HEK293 (cell line): ENCODE results near the gene CRELD1.

Experiments used
- CTCF ChIA-PET: fragments of 350-600 bp; formaldehyde crosslinking; extraction: SDS; loops from one replicate; lab custom pipeline; 2021; ENCODE audit warnings: antibody characterized with exemption; lab: Yijun Ruan, JAX
- POLR2A ChIA-PET: fragments of 300-600 bp; formaldehyde crosslinking; extraction: SDS; loops from one replicate; lab custom pipeline; 2020; ENCODE audit warnings: antibody characterized with exemption, inconsistent platforms; lab: Yijun Ruan, JAX
- H3K27ac ChIP-seq: fragments of 200-500 bp; sonication (Bioruptor generic); 2 replicates; pipeline ENCODE4 v1.5.1; 2014; ENCODE audit warnings: low read depth, low read length, control low read depth, inconsistent platforms; ENCODE audit errors: extremely low read depth
- H3K36me3 ChIP-seq, 2 experiments: fragments of 200-500 bp in 1 of 2; sonication (Bioruptor generic) in 1 of 2; 1 replicate in 1 of 2; 2 replicates in 1 of 2; pipeline ENCODE4 v1.5.1; 2014 to 2017; ENCODE audit warnings: inconsistent platforms in 2 of 2, low read length in 2 of 2; ENCODE audit not compliant: control insufficient read depth in 2 of 2, insufficient read depth in 1 of 2
- H3K4me1 ChIP-seq: fragments of 200-500 bp; sonication (Bioruptor generic); 2 replicates; pipeline ENCODE4 v1.5.1; 2014; ENCODE audit warnings: mild to moderate bottlenecking, low read length, inconsistent platforms; ENCODE audit not compliant: control insufficient read depth, insufficient read depth
- H3K4me3 ChIP-seq: 2 replicates; pipeline ENCODE4 v1.5.1; 2011; ENCODE audit warnings: low read depth, mild to moderate bottlenecking, control low read depth, low read length, moderate library complexity
- H3K9me3 ChIP-seq: fragments of 200-500 bp; sonication (Bioruptor generic); 2 replicates; pipeline ENCODE4 v1.5.1; 2014; ENCODE audit warnings: low read depth, low read length, inconsistent platforms; ENCODE audit not compliant: control insufficient read depth, insufficient read depth
- ELK4 ChIP-seq: IDR thresholded peaks from 2 replicates; pipeline ENCODE4 v1.6.1; 2011; ENCODE audit warnings: mild to moderate bottlenecking, low read depth, low read length, borderline replicate concordance
- IKZF3 ChIP-seq: fragments of 450-650 bp; IDR thresholded peaks from 2 replicates; pipeline ENCODE4 v1.5.0; 2018; ENCODE audit warnings: missing biosample characterization, mild to moderate bottlenecking, missing genetic modification characterization, moderate library complexity
- PRDM1 ChIP-seq: fragments of 450-650 bp; formaldehyde crosslinking; IDR thresholded peaks from 2 replicates; pipeline ENCODE4; 2016; ENCODE audit warnings: missing biosample characterization, missing genetic modification characterization
- SETDB1 ChIP-seq: IDR thresholded peaks from one replicate; pipeline ENCODE4 v1.6.1; 2017; ENCODE audit warnings: mild to moderate bottlenecking, low read length, moderate library complexity, mixed read lengths; ENCODE audit not compliant: insufficient read length
- TCF7L2 ChIP-seq: IDR thresholded peaks from 2 replicates; pipeline ENCODE4 v1.6.1; 2011; ENCODE audit warnings: low read depth, mild to moderate bottlenecking, inconsistent platforms, low read length, moderate library complexity, borderline replicate concordance
- YY1 ChIP-seq: fragments of 450-650 bp; formaldehyde crosslinking; IDR thresholded peaks from 2 replicates; pipeline ENCODE4 v1.5.1; 2018; ENCODE audit warnings: missing biosample characterization, missing genetic modification characterization
- ZBTB17 ChIP-seq: fragments of 450-650 bp; formaldehyde crosslinking; IDR thresholded peaks from 2 replicates; pipeline ENCODE4 v1.5.1; 2016; ENCODE audit warnings: missing biosample characterization, missing genetic modification characterization
- ZNF148 ChIP-seq: fragments of 450-650 bp; formaldehyde crosslinking; IDR thresholded peaks from 2 replicates; pipeline ENCODE4 v1.5.0; 2017; ENCODE audit warnings: missing biosample characterization, missing genetic modification characterization, borderline replicate concordance
- ZNF248 ChIP-seq: fragments of 450-650 bp; formaldehyde crosslinking; IDR thresholded peaks from 2 replicates; pipeline ENCODE4 v1.5.1; 2017; ENCODE audit warnings: missing biosample characterization, missing genetic modification characterization
- ZNF266 ChIP-seq: fragments of 450-650 bp; formaldehyde crosslinking; IDR thresholded peaks from 2 replicates; pipeline ENCODE4 v1.5.1; 2016; ENCODE audit warnings: missing biosample characterization, missing genetic modification characterization, low read depth
- ZNF292 ChIP-seq: fragments of 450-650 bp; formaldehyde crosslinking; IDR thresholded peaks from 2 replicates; pipeline ENCODE4 v1.5.1; 2016; ENCODE audit warnings: low read depth, missing biosample characterization, missing genetic modification characterization, borderline replicate concordance
- ZNF302 ChIP-seq: fragments of 450-650 bp; formaldehyde crosslinking; IDR thresholded peaks from 2 replicates; pipeline ENCODE4 v1.5.1; 2016; ENCODE audit warnings: missing biosample characterization, missing genetic modification characterization, low read depth
- ZNF341 ChIP-seq: fragments of 450-650 bp; formaldehyde crosslinking; IDR thresholded peaks from 2 replicates; pipeline ENCODE4; 2016; ENCODE audit warnings: low read depth, missing biosample characterization, missing genetic modification characterization
- ZNF366 ChIP-seq: fragments of 450-650 bp; formaldehyde crosslinking; conservative IDR thresholded peaks from 2 replicates; pipeline ENCODE4 v1.5.1; 2016; ENCODE audit warnings: missing biosample characterization, missing genetic modification characterization
- ZNF416 ChIP-seq: fragments of 450-650 bp; formaldehyde crosslinking; IDR thresholded peaks from 2 replicates; pipeline ENCODE4 v1.5.1; 2016; ENCODE audit warnings: missing biosample characterization, missing genetic modification characterization
- ZNF449 ChIP-seq: fragments of 450-650 bp; formaldehyde crosslinking; IDR thresholded peaks from 2 replicates; pipeline ENCODE4 v1.5.1; 2017; ENCODE audit warnings: missing biosample characterization, mild to moderate bottlenecking, missing genetic modification characterization, moderate library complexity
- ZNF501 ChIP-seq: fragments of 450-650 bp; formaldehyde crosslinking; IDR thresholded peaks from 2 replicates; pipeline ENCODE4 v1.5.1; 2016; ENCODE audit warnings: missing biosample characterization, missing genetic modification characterization
- ZNF600 ChIP-seq: fragments of 450-650 bp; formaldehyde crosslinking; IDR thresholded peaks from 2 replicates; pipeline ENCODE4 v1.5.1; 2016; ENCODE audit warnings: missing biosample characterization, missing genetic modification characterization
- ZNF621 ChIP-seq: fragments of 450-650 bp; formaldehyde crosslinking; IDR thresholded peaks from 2 replicates; pipeline ENCODE4 v1.5.1; 2017; ENCODE audit warnings: missing biosample characterization, missing genetic modification characterization
- ZNF626 ChIP-seq: fragments of 450-650 bp; sonication (Bioruptor Pico); formaldehyde crosslinking; IDR thresholded peaks from 2 replicates; pipeline ENCODE4 v1.5.1; 2018; ENCODE audit warnings: missing biosample characterization, missing genetic modification characterization, inconsistent platforms
- ZNF629 ChIP-seq: fragments of 450-650 bp; formaldehyde crosslinking; IDR thresholded peaks from 2 replicates; pipeline ENCODE4 v1.5.1; 2017; ENCODE audit warnings: missing biosample characterization, missing genetic modification characterization
- ZNF664 ChIP-seq: fragments of 450-650 bp; formaldehyde crosslinking; IDR thresholded peaks from 2 replicates; pipeline ENCODE4 v1.5.1; 2016; ENCODE audit warnings: missing biosample characterization, missing genetic modification characterization
- ZNF843 ChIP-seq: fragments of 450-650 bp; formaldehyde crosslinking; IDR thresholded peaks from 2 replicates; pipeline ENCODE4 v1.5.1; 2016; ENCODE audit warnings: missing biosample characterization, missing genetic modification characterization
- ZXDB ChIP-seq: fragments of 450-650 bp; formaldehyde crosslinking; IDR thresholded peaks from 2 replicates; pipeline ENCODE4 v1.5.1; 2016; ENCODE audit warnings: missing biosample characterization, missing genetic modification characterization
- TF ChIP-seq, protein P1 (sequence below): fragments of 450-650 bp; formaldehyde crosslinking; conservative IDR thresholded peaks from 2 replicates; pipeline ENCODE4 v1.5.1; 2016; ENCODE audit warnings: low read depth, missing biosample characterization, missing genetic modification characterization
- TF ChIP-seq, protein P2 (sequence below): fragments of 450-650 bp; formaldehyde crosslinking; IDR thresholded peaks from 2 replicates; pipeline ENCODE4 v1.5.1; 2016; ENCODE audit warnings: missing biosample characterization, missing genetic modification characterization

CRELD1 gene

DNA sequence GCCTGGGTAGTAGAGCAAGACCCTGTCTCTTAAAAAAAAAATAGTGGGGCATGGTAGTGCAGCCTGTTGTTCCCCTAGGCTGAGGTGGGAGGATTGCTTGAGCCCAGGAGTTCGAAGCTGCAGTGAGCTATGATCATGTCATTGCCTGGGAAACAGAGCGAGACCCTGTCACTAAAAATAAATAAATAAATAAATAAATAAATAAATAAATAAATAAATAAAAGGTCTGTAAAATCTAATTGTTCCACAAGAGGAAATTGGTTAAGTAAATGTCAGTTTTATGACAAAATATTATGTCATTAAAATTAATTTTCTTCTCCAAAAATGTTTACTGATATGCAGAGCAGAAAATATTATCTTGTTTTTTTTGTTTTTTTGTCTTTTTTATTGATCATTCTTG is 5.3 kb downstream of the CRELD1 start:
- Histone ChIP-seq H3K9me3 (no peaks in the 10 kb centered on the region), H3K36me3 (peaks cover 6 to 59% of the 10 kb centered on the region in 2 experiments; a peak in 2 of 3 replicates), H3K4me1 (0 out of 2 replicates have a peak, but pooled peaks cover 2% of the 10 kb centered on the region), H3K27ac (no peak overlapping the region), H3K4me3 (no peak overlapping the region)
- POLR2A ChIA-PET, result interaction anchor here (1.9 kb wide), 1 partner anchor 8 kb away, joined by 6 read pairs; no protein-coding TSS in a partner anchor
- CTCF ChIA-PET, result interaction anchor here (0.6 kb wide), 1 partner anchor 48 kb away, joined by 3 read pairs; no protein-coding TSS in a partner anchor
- no peak for TF ChIP-seq TCF7L2
- TF ChIP-seq ZNF843 (tag by site-specific recombination), result no peak
- peak; percentile 89 for TF ChIP-seq ZNF266 (tag by site-specific recombination)
- peak; percentile 89 for TF ChIP-seq ZXDB
- no peak for TF ChIP-seq ZNF621 (tag by site-specific recombination)
- TF ChIP-seq ZNF449 (tag by site-specific recombination), result no peak
- TF ChIP-seq ZNF341, result no peak
- peak; percentile 76 for TF ChIP-seq ZNF501 (tag by site-specific recombination)
- no peak for TF ChIP-seq ZNF148 (tag by site-specific recombination)
- TF ChIP-seq, protein P1, sequence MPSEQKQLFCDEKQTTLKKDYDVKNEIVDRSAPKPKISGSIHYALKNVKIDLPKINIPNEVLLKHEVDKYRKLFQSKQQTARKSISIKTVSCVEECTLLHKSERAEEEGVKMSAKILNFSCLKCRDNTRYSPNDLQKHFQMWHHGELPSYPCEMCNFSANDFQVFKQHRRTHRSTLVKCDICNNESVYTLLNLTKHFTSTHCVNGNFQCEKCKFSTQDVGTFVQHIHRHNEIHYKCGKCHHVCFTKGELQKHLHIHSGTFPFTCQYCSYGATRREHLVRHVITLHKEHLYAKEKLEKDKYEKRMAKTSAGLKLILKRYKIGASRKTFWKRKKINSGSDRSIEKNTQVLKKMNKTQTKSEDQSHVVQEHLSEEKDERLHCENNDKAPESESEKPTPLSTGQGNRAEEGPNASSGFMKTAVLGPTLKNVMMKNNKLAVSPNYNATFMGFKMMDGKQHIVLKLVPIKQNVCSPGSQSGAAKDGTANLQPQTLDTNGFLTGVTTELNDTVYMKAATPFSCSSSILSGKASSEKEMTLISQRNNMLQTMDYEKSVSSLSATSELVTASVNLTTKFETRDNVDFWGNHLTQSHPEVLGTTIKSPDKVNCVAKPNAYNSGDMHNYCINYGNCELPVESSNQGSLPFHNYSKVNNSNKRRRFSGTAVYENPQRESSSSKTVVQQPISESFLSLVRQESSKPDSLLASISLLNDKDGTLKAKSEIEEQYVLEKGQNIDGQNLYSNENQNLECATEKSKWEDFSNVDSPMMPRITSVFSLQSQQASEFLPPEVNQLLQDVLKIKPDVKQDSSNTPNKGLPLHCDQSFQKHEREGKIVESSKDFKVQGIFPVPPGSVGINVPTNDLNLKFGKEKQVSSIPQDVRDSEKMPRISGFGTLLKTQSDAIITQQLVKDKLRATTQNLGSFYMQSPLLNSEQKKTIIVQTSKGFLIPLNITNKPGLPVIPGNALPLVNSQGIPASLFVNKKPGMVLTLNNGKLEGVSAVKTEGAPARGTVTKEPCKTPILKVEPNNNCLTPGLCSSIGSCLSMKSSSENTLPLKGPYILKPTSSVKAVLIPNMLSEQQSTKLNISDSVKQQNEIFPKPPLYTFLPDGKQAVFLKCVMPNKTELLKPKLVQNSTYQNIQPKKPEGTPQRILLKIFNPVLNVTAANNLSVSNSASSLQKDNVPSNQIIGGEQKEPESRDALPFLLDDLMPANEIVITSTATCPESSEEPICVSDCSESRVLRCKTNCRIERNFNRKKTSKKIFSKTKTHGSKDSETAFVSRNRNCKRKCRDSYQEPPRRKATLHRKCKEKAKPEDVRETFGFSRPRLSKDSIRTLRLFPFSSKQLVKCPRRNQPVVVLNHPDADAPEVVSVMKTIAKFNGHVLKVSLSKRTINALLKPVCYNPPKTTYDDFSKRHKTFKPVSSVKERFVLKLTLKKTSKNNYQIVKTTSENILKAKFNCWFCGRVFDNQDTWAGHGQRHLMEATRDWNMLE (tag by site-specific recombination), result peak; percentile 96
- TF ChIP-seq ZNF664 (tag by site-specific recombination), result peak; percentile 79; the same call in 1 of the 2 replicates
- no peak for TF ChIP-seq SETDB1
- no peak for TF ChIP-seq YY1 (tag by site-specific recombination)
- TF ChIP-seq ZNF248, result no peak
- no peak for TF ChIP-seq ZNF600 (tag by site-specific recombination)
- TF ChIP-seq ZNF416 (tag by site-specific recombination), result no peak
- TF ChIP-seq PRDM1 (tag by site-specific recombination), result no peak
- peak; percentile 43 for TF ChIP-seq ZNF366 (tag by site-specific recombination)
- TF ChIP-seq, protein P2, sequence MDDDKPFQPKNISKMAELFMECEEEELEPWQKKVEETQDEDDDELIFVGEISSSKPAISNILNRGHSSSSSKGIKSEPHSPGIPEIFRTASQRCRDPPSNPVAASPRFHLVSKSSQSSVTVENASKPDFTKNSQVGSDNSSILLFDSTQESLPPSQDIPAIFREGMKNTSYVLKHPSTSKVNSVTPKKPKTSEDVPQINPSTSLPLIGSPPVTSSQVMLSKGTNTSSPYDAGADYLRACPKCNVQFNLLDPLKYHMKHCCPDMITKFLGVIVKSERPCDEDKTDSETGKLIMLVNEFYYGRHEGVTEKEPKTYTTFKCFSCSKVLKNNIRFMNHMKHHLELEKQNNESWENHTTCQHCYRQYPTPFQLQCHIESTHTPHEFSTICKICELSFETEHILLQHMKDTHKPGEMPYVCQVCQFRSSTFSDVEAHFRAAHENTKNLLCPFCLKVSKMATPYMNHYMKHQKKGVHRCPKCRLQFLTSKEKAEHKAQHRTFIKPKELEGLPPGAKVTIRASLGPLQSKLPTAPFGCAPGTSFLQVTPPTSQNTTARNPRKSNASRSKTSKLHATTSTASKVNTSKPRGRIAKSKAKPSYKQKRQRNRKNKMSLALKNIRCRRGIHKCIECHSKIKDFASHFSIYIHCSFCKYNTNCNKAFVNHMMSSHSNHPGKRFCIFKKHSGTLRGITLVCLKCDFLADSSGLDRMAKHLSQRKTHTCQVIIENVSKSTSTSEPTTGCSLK, result no peak
- TF ChIP-seq ZNF302 (tag by site-specific recombination), result no peak
- peak; percentile 89; the same call in 1 of the 2 replicates for TF ChIP-seq ZNF292 (tag by site-specific recombination)
- peak; percentile 77 for TF ChIP-seq ZNF629
- TF ChIP-seq IKZF3 (tag by site-specific recombination), result no peak
- TF ChIP-seq ZNF626 (tag by site-specific recombination), result no peak
- no peak for TF ChIP-seq ELK4
- TF ChIP-seq ZBTB17 (tag by site-specific recombination), result no peak
